ENCODE data around the gene KRTAP1-3.

DNA sequence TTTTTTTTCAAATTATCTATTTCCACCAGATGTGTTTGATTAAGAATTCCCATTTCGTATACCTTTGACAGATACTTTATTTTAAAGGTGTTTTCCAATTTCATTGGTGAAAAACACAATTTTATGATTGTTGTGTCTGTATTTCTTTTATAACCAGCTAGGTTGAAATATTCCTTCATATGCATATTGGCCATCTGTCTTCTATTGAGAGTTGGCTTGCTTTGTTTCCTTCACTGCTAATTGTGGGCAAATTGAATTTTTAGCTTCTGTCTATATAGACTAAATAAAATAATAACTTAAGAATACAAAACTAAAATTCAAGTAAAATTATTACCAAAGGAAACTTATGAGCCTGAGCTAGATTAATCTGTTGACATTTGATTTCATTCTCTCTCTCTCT is 39.6 kb downstream of the KRTAP1-3 start:
- TF ChIP-seq EZH2phosphoT487 (IDR thresholded peaks at IDR 0.05; ENCODE audit: insufficient read depth, low read depth) = no peak
- no peak for TF ChIP-seq EZH2 (IDR thresholded peaks at IDR 0.05; ENCODE audit: insufficient read depth, poor library complexity, severe bottlenecking)
